B cell (primary cell): ENCODE results near the gene SLCO2B1. TPM values are rescaled to one million over a fixed set of nuclear protein-coding genes. Genes with fewer than 3 reads are reported as not detected.
A peak's percentile ranks its signal among the peaks of the same experiment; 100 is the strongest.

Source experiments
- ATAC-seq: fragments of 200-7000 bp; cut with Tn5 transposase; one replicate; pipeline ENCODE4 v1.10.0; 2021; ENCODE audit warnings: low read depth, mild to moderate bottlenecking, moderate number of reproducible peaks, moderate library complexity
- CTCF ChIA-PET: fragments of 350-600 bp; sonication (Branson Sonifier 250); formaldehyde crosslinking; loops from one replicate; lab custom pipeline; 2021; ENCODE audit warnings: antibody characterized with exemption, inconsistent platforms; lab: Charles Lee
- POLR2A ChIA-PET: fragments of 350-600 bp; sonication (Branson Sonifier 250); formaldehyde crosslinking; loops from one replicate; lab custom pipeline; 2021; ENCODE audit warnings: antibody characterized with exemption; lab: Charles Lee
- DNase-seq: peaks from one replicate; pipeline ENCODE4 v3.0.0; 2013
- H2AFZ ChIP-seq: 2 replicates; pipeline ENCODE4 v1.6.1; 2012; ENCODE audit warnings: mild to moderate bottlenecking, low read depth, low read length; ENCODE audit not compliant: insufficient read depth, poor library complexity, severe bottlenecking
- H3K27ac ChIP-seq, 2 donors: 1 replicate in 1 of 2; 2 replicates in 1 of 2; pipeline ENCODE4 v1.5.1; 2012 to 2013; ENCODE audit warnings: low read length in 2 of 2, mild to moderate bottlenecking in 2 of 2, moderate library complexity in 1 of 2
- H3K27me3 ChIP-seq, 4 experiments: fragments of 200-600 bp in 1 of 4; sonication (generic) in 1 of 4; replicated peaks in 1 of 4; 1 replicate in 2 of 4; 2 replicates in 2 of 4; pipeline versions ENCODE4 v1.6.1 to v1.7.0; 2013 to 2016; ENCODE audit warnings: low read length in 3 of 4, mild to moderate bottlenecking in 2 of 4, mixed read lengths in 1 of 4, moderate library complexity in 1 of 4; ENCODE audit not compliant: insufficient read depth in 4 of 4, control insufficient read depth in 3 of 4; ENCODE audit errors: control extremely low read depth in 1 of 4
- H3K36me3 ChIP-seq, 2 experiments: replicated peaks in 1 of 2; 1 replicate in 1 of 2; 2 replicates in 1 of 2; pipeline versions ENCODE4 v1.6.1 to v1.7.1; 2013; ENCODE audit warnings: low read length in 1 of 2; ENCODE audit not compliant: insufficient read depth in 2 of 2, control insufficient read depth in 1 of 2; ENCODE audit errors: control extremely low read depth in 1 of 2, extremely low read depth in 1 of 2
- H3K4me1 ChIP-seq, 2 donors: fragments of 200-600 bp in 1 of 2; sonication (generic) in 1 of 2; 1 replicate in 1 of 2; 2 replicates in 1 of 2; pipeline versions ENCODE4 v1.5.1 to v1.6.1; 2013 to 2017; ENCODE audit warnings: low read length in 2 of 2; ENCODE audit not compliant: control insufficient read depth in 2 of 2, insufficient read depth in 2 of 2
- H3K4me2 ChIP-seq: replicated peaks from 2 replicates; pipeline ENCODE3; 2012; ENCODE audit warnings: mild to moderate bottlenecking, low read depth, low read length; ENCODE audit not compliant: poor library complexity, severe bottlenecking
- H3K4me3 ChIP-seq, 5 experiments: fragments of 200-600 bp in 1 of 5; sonication (generic) in 1 of 5; 1 replicate in 3 of 5; 2 replicates in 2 of 5; pipeline versions ENCODE4 v1.5.1 to v1.7.0; 2011 to 2016; ENCODE audit warnings: low read length in 4 of 5, mild to moderate bottlenecking in 4 of 5, low read depth in 2 of 5, control low read depth in 1 of 5, moderate library complexity in 1 of 5; ENCODE audit not compliant: insufficient read depth in 1 of 5; ENCODE audit errors: control extremely low read depth in 1 of 5, extremely low read depth in 1 of 5
- H3K79me2 ChIP-seq: fragments of 200-600 bp; sonication (generic); one replicate; pipeline ENCODE4 v1.6.0; 2016; ENCODE audit warnings: low read length; ENCODE audit not compliant: control insufficient read depth, insufficient read depth
- H3K9ac ChIP-seq: fragments of 200-600 bp; sonication (generic); 2 replicates; pipeline ENCODE4 v1.6.1; 2017; ENCODE audit warnings: mild to moderate bottlenecking, low read length, moderate library complexity
- H3K9me3 ChIP-seq, 3 donors: one replicate each; pipeline versions ENCODE4 v1.6.1 to v1.7.1; 2013; ENCODE audit warnings: low read length in 2 of 3; ENCODE audit not compliant: control insufficient read depth in 2 of 3, insufficient read depth in 1 of 3; ENCODE audit errors: control extremely low read depth in 1 of 3
- H4K20me1 ChIP-seq: 2 replicates; pipeline ENCODE4 v1.6.0; 2012; ENCODE audit warnings: mild to moderate bottlenecking, low read length; ENCODE audit not compliant: insufficient read depth, control insufficient read depth, poor library complexity, severe bottlenecking
- H3K27ac Mint-ChIP-seq: one replicate; pipeline ENCODE4 v1.8.0; 2021; ENCODE audit warnings: mixed read lengths
- H3K27me3 Mint-ChIP-seq: one replicate; pipeline ENCODE4 v1.8.0; 2021; ENCODE audit warnings: mixed read lengths
- H3K4me1 Mint-ChIP-seq: one replicate; pipeline ENCODE4 v1.8.0; 2021; ENCODE audit warnings: mixed read lengths
- H3K4me3 Mint-ChIP-seq: one replicate; pipeline ENCODE4 v1.8.0; 2021; ENCODE audit warnings: mixed read lengths
- H3K9me3 Mint-ChIP-seq: one replicate; pipeline ENCODE4 v1.8.0; 2022; ENCODE audit warnings: mixed read lengths; ENCODE audit not compliant: insufficient read depth
- CTCF ChIP-seq: fragments of 200-600 bp; IDR thresholded peaks from one replicate; pipeline ENCODE4 v1.8.0; 2022; ENCODE audit warnings: antibody characterized with exemption, mild to moderate bottlenecking
- EZH2 ChIP-seq: IDR thresholded peaks from 2 replicates; pipeline ENCODE4 v1.6.1; 2012; ENCODE audit warnings: borderline replicate concordance, low read depth, mild to moderate bottlenecking, moderate library complexity, low read length; ENCODE audit not compliant: insufficient read depth, poor library complexity, severe bottlenecking
- WGBS: methylation state at CpG from one replicate; pipeline ENCODE4 v1.1.5; 2013; ENCODE audit warnings: missing lambda C conversion rate; ENCODE audit not compliant: insufficient coverage; 5-methylcytosine and 5-hydroxymethylcytosine counted together
- intact Hi-C: fragments of 100-400 bp; cut with micrococcal nuclease; formaldehyde crosslinking; loops from one replicate; pipeline ENCODE4 v1.10.0; 2022
- polyA plus RNA-seq: library from polyadenylated mRNA; depleted of rRNA; stranded (reverse); fragments of >200 nt; gene quantifications from 2 replicates; pipeline ENCODE4 v1.2.3, GENCODE V29; 2012
- total RNA-seq, 2 donors: library from RNA; stranded (reverse); fragments of 120-200 nt in 1 of 2; gene quantifications; 1 replicate in 1 of 2; 2 replicates in 1 of 2; pipeline versions ENCODE4 v1.2.3 to v1.2.4, GENCODE V29; 2013 to 2022

The SLCO2B1 gene
- total and polyA plus RNA-seq, 2 donors (not counting 1 experiment from before 2014, with no cell fraction given) = 1.2 TPM; not detected in 1

GRCh38 chr11:75142714-75143419 is 8.0 kb upstream of the SLCO2B1 start:
- no peak overlapping the region for H3K9ac ChIP-seq
- CTCF ChIA-PET = interaction anchor here (0.7 to 11.7 kb wide), 9 partner anchors 9 to 213 kb away, joined by 3 to 284 read pairs (median 28); partner anchors contain the start of gene TPBGL

More at GRCh38 chr11:75142714-75143419, 8.0 kb upstream of the SLCO2B1 start:
- Histone ChIP-seq H3K4me2 (peak overlapping the region; percentile 40), H4K20me1 (no peaks in the 10 kb centered on the region), H3K36me3 (no peaks in the 10 kb centered on the region), H3K79me2 (no peaks in the 10 kb centered on the region), H3K9me3 (no peaks in the 10 kb centered on the region), H3K27me3 (peaks cover 0 to 3% (median 0%) of the 10 kb centered on the region in 4 experiments), H3K27ac (no peak overlapping the region), H3K4me1 (peaks cover 8 to 19% of the 10 kb centered on the region in 2 donors), H2AFZ (peak overlapping the region; percentile 14), H3K4me3 (no peak overlapping the region)
- WGBS = 38% methylated on average over 10 of the region's 10 CpGs
- H3K4me3 Mint-ChIP-seq = peak overlapping the region; percentile 8
- peaks cover 20% of the 10 kb centered on the region for H3K4me1 Mint-ChIP-seq
- intact Hi-C loops = loop anchor here (5.0 kb wide), 1 partner anchor 239 kb away; no protein-coding TSS in a partner anchor
- no peaks in the 10 kb centered on the region for H3K9me3 Mint-ChIP-seq
- no peak overlapping the region for H3K27ac Mint-ChIP-seq
- peak; percentile 58 for ATAC-seq
- POLR2A ChIA-PET = no interaction called here
- DNase-seq = peak; percentile 38
- peaks cover 19% of the 10 kb centered on the region for H3K27me3 Mint-ChIP-seq
- no peak for TF ChIP-seq EZH2
- TF ChIP-seq CTCF = no peak
